Activated T-cell treated with anti-CD3 and anti-CD28 coated beads, Interleukin-2, amount 50 U/mL, for 72 hours (primary cell): ENCODE data around the gene GJC1. TPM values are rescaled to one million over a fixed set of nuclear protein-coding genes. Genes with fewer than 3 reads are reported as not detected.

Experiments
- ATAC-seq, 2 donors: fragments of 150-1000 bp; cut with Tn5 transposase; replicated peaks in 1 of 2; 2 replicates each; pipeline ENCODE4 v1.10.0; 2021; ENCODE audit warnings: moderate library complexity in 2 of 2, mild to moderate bottlenecking in 1 of 2
- DNase-seq, 2 donors: peaks; one replicate each; pipeline ENCODE4 v3.0.0; 2021 to 2022; ENCODE audit warnings: mixed read lengths in 1 of 2
- H3K27ac Mint-ChIP-seq: one replicate; pipeline ENCODE4 v1.8.0; 2022; ENCODE audit warnings: mild to moderate bottlenecking, moderate library complexity, mixed read lengths
- H3K27me3 Mint-ChIP-seq: one replicate; pipeline ENCODE4 v1.8.0; 2022; ENCODE audit warnings: low read depth, mixed read lengths
- H3K36me3 Mint-ChIP-seq, 2 donors: one replicate each; pipeline ENCODE4 v1.8.0; 2022; ENCODE audit warnings: mixed read lengths in 2 of 2, mild to moderate bottlenecking in 1 of 2; ENCODE audit not compliant: insufficient read depth in 2 of 2
- H3K4me1 Mint-ChIP-seq: one replicate; pipeline ENCODE4 v1.8.0; 2022; ENCODE audit warnings: low read depth, mixed read lengths
- H3K4me3 Mint-ChIP-seq, 2 donors: one replicate each; pipeline ENCODE4 v1.8.0; 2022; ENCODE audit warnings: mild to moderate bottlenecking in 2 of 2, mixed read lengths in 2 of 2, moderate library complexity in 2 of 2
- H3K9me3 Mint-ChIP-seq, 2 donors: one replicate each; pipeline ENCODE4 v1.8.0; 2022; ENCODE audit warnings: mixed read lengths in 2 of 2
- total RNA-seq, 2 donors: library from RNA; stranded (reverse); gene quantifications; one replicate each; pipeline ENCODE4 v1.2.3, GENCODE V29; 2022

GJC1 gene
- total RNA-seq, 2 donors from 2014 or later = 2.3 to 4.7 TPM

DNA sequence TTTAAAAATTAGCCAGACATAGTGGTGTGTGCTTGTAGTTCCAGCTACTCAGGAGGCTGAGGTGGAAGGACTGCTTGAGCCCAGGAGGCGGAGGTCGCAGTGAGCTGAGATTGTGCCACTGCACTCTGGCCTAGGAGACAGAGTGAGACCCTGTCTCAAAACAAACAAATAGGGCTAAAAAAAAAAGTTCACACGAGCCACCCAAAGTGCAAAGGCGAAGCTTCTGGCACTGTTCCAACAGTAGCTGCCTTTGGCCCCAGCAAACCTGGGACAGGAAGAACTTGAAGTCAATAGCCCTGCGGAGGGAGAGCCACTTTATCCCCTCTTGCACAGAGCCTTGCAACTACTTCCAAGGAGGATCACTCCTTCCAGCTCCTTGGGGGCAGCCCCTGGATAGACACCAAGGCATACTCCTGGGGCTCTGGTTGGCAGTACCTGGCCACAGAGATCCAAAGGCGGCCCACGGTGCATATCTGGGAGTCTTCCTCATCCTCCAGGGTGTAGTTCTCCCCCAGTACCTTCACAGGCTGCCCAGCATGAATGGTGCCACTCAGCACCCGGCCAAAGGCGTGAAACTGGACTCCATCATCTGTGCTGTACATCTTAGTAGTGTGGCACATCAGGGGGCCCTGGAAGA, 32.3 kb upstream of the GJC1 start:
- H3K4me3 Mint-ChIP-seq = no peak overlapping the region
- peaks cover 4 to 14% of the 10 kb centered on the region in 2 donors for H3K36me3 Mint-ChIP-seq

DNA sequence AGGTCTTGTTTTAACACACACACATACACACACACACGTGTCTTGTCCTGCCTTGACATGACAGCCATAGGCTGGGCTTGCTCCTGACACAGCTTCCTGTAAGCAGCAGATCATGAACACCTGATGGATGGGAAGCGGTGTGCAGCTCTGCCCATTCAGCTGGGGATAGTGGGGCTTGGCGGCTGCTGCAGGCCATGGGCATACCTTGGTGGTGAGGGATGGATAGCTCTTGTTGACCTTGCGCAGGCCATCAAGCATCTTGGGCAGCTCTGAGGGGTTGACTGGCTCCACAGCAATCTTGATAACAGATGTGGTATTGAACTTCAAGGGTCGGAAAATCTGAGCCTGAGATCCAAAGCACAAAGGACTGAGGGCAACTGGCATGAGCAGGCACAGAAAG, 29.6 kb upstream of the GJC1 start:
- no peak for ATAC-seq
- Mint-ChIP-seq H3K36me3 (peaks cover 3 to 18% of the 10 kb centered on the region in 2 donors), H3K27me3 (no peaks in the 10 kb centered on the region), H3K9me3 (no peaks in the 10 kb centered on the region), H3K4me1 (no peaks in the 10 kb centered on the region), H3K27ac (no peak overlapping the region), H3K4me3 (no peak overlapping the region)
- DNase-seq = no peak

More for the DNA sequence above, 32.3 kb upstream of the GJC1 start:
- DNase-seq = no peak
- Mint-ChIP-seq H3K9me3 (no peaks in the 10 kb centered on the region), H3K27me3 (no peaks in the 10 kb centered on the region), H3K27ac (no peak overlapping the region), H3K4me1 (no peaks in the 10 kb centered on the region)
- no peak for ATAC-seq

DNA sequence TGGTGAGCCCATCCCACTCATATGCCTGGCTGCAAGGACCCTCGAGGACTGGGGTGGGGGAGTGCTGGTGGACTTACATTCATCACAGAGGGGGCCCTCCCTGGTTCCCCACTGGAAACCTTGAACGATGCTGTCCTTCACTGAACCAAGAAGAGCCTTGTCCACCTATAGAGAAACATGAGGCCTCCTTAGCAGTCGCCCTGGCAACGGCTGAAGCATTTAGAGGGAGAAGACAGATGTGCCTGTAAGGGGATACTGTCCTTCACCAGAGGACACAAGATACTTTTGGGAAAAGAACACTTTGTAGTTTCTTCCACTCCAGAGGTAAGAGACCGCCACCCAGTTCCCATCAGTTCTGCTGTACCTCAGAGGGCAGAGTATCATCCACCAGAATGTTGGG, 24.1 kb upstream of the GJC1 start:
- Mint-ChIP-seq H3K4me3 (no peak overlapping the region), H3K27me3 (no peaks in the 10 kb centered on the region), H3K36me3 (peaks cover 4 to 18% of the 10 kb centered on the region in 2 donors), H3K9me3 (no peaks in the 10 kb centered on the region), H3K27ac (peak overlapping the region; percentile 45), H3K4me1 (no peaks in the 10 kb centered on the region)
- DNase-seq = no peak
- no peak for ATAC-seq

DNA sequence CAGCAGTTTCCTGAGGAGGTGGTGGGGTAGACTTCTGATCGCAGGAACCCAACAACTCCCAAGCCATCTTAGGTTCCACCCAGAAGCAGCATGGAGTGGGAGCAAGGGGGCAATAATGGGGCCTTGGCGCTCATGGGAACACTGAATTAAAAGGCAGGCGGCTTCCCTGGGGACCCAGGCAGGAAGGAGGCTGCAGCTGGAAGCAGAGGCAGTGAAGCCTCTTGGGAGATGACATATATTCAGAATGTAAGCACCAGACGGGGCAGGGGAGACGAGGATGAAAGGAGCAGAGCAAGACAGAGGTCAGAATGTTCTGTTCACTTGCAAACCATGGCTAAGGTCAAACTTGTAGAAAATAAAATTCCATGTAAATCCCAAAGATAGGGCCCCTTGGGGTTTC, 20.5 kb upstream of the GJC1 start:
- Mint-ChIP-seq H3K36me3 (peaks cover 3 to 16% of the 10 kb centered on the region in 2 donors), H3K9me3 (no peaks in the 10 kb centered on the region), H3K27ac (no peak overlapping the region), H3K27me3 (no peaks in the 10 kb centered on the region), H3K4me1 (no peaks in the 10 kb centered on the region), H3K4me3 (no peak overlapping the region)
- DNase-seq (no peak), ATAC-seq (no peak)

DNA sequence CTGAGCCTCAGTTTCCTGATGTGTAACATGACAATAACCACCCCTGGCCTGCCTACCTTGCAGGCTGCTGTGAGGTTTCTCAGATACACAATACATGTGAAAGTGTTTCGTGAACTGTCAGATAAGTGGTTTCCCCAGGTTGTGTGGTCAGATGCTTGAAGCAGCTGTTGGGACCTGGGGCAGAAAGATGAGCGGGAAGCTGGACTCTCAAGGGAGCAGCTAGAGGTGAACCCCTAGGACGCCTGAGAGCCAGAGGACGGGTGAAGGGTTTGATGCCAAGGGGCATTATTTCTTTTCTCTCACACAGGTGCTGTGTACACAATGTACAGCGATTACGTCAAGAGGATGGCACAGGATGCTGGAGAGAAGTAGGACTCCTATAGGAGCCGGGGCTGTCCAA, 19.9 kb upstream of the GJC1 start:
- no peak overlapping the region for H3K4me3 Mint-ChIP-seq
- no peaks in the 10 kb centered on the region for H3K27me3 Mint-ChIP-seq
- H3K9me3 Mint-ChIP-seq = no peaks in the 10 kb centered on the region
- H3K4me1 Mint-ChIP-seq = no peaks in the 10 kb centered on the region
- peaks cover 3 to 16% of the 10 kb centered on the region in 2 donors for H3K36me3 Mint-ChIP-seq
- no peak for DNase-seq
- no peak for ATAC-seq
- H3K27ac Mint-ChIP-seq = peak overlapping the region; percentile 51

DNA sequence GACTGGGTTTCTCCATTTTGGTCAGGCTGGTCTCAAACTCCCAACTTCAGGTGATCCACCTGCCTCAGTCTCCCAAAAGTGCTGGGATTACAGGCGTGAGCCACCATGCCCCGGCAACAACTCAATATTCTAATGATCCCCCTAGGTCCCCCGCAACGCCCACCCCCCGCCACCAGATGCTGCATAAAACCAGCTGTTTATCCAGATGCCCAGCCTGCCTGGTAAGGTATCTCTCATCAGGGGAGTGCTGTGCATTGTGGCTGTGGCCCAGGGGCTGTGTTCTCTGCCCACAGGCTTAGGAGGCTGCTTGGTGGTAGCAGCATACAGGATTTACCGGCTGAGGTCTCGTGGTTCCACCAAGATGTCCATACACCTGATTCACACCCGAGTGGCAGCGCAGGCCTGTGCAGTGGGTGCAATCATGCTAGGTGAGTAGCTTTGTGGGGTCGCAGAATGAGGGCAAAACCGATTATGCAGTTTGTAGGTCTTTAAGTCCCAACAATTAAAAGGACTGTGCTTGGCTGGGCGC, 18.9 kb upstream of the GJC1 start:
- H3K36me3 Mint-ChIP-seq = peaks cover 3 to 9% of the 10 kb centered on the region in 2 donors

DNA sequence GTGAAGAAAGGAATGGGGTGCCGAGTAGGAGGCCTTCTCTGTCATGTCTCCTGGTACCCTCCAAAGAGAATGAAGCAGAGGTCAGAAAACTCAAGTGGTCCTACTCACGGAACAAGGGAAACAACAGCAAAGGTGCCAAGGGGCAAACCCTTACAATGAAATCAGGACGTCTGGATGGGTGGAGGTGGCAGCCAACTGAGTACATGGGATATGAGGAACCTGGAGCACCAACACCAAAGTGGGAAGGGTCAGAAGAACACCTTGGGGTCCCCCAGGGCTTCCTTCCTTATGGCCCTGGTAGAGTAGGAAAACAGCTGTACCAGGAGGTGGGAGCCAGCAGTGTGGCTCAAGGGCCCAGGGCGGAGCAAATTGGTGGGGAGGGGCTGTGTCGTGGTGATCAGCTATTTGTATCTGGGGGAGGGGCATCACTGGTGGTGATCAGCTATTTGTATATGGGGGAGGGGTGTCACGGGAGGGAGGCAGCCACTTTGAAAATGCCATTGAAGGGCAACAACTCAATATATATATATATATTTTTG, 18.2 kb upstream of the GJC1 start:
- Mint-ChIP-seq H3K4me1 (no peaks in the 10 kb centered on the region), H3K36me3 (peaks cover 3 to 9% of the 10 kb centered on the region in 2 donors), H3K27me3 (no peaks in the 10 kb centered on the region), H3K9me3 (no peaks in the 10 kb centered on the region), H3K4me3 (no peak overlapping the region), H3K27ac (no peak overlapping the region)
- no peak for DNase-seq
- no peak for ATAC-seq

More for the DNA sequence above, 18.9 kb upstream of the GJC1 start:
- ATAC-seq (no peak), DNase-seq (no peak)
- Mint-ChIP-seq H3K27ac (no peak overlapping the region), H3K9me3 (no peaks in the 10 kb centered on the region), H3K4me1 (no peaks in the 10 kb centered on the region), H3K4me3 (no peak overlapping the region), H3K27me3 (no peaks in the 10 kb centered on the region)

DNA sequence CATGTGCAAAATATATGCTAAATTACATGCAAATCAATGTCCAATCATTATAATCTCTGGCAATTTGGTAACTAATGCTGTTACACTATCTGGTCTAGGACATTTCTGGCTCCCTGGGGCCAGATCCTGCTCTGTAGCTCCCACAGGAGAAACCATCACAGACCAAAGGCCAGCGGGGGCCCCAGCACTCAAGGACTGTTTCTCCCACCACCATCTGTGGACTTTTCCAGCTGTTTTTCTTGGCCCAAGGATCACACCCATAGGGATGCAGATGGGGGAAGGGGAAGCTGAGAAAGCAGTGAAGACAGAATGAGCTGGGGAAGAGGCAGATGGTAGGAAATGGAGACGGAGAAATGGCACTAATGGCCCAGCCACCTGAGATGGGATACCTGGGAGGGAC, 17.5 kb upstream of the GJC1 start, which contains the start of gene HIGD1B:
HIGD1B (plus strand) TSS at position 298 of the 400 bp plus-strand sequence. CDS start 270 bp downstream, outside the sequence.
- no peak within 1 kb of the TSS for H3K4me3 Mint-ChIP-seq
- peaks cover 3 to 9% of the 10 kb centered on the region in 2 donors for H3K36me3 Mint-ChIP-seq
- H3K27ac Mint-ChIP-seq = no peak within 1 kb of the TSS
- H3K4me1 Mint-ChIP-seq = no peaks in the 10 kb centered on the region
- DNase-seq (no peak), ATAC-seq (no peak)
- no peaks in the 10 kb centered on the region for H3K9me3 Mint-ChIP-seq
- no peaks in the 10 kb centered on the region for H3K27me3 Mint-ChIP-seq

DNA sequence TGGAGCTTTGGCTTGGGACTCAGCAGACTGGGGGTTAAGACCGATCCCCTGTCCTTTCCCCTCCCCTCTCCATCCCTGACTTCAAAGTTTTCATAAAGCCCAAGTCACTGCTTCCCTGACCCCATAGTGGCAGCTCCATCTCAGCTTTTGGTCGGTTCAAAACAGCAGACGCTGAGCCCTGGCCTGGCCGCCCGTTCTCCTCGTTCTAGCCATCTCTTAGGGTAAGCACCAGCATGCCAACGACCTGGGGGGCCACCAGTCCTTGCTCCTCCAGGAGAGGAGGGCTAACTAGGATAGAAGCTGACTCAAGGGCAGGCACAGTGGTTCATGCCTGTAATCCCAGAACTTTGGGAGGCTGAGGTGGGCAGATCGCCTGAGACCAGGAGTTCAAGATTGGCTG, 16.1 kb upstream of the GJC1 start:
- no peaks in the 10 kb centered on the region for H3K9me3 Mint-ChIP-seq
- DNase-seq (no peak), ATAC-seq (no peak)
- no peak overlapping the region for H3K4me3 Mint-ChIP-seq
- H3K27ac Mint-ChIP-seq = no peak overlapping the region
- H3K4me1 Mint-ChIP-seq = no peaks in the 10 kb centered on the region
- no peaks in the 10 kb centered on the region for H3K27me3 Mint-ChIP-seq
- peaks cover 0 to 5% of the 10 kb centered on the region in 2 donors for H3K36me3 Mint-ChIP-seq

DNA sequence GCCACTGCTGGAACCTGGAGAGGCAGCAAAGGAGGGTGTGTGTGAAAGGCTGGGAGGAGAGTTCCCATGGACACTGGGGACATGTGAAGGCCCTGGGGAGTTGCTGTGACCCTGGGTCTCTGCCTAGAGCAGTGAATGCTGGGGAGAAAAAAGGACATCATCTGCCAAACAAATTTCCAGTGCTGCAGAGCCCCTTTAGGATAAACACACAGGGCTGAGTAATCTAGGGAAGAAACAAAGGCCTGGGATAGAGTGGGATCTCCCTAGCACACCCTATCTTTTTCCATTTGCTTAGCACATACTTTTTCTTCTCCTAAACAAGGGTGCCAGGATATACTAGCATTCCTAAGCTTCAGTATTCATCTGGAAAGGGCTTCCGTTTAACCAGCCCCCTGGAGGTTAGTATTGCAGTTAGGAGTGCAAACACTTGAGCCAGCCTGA, 14.3 kb upstream of the GJC1 start:
- H3K27me3 Mint-ChIP-seq = no peaks in the 10 kb centered on the region
- no peak for DNase-seq
- ATAC-seq = no peak
- no peaks in the 10 kb centered on the region for H3K36me3 Mint-ChIP-seq
- H3K4me1 Mint-ChIP-seq = peaks cover 7% of the 10 kb centered on the region
- no peaks in the 10 kb centered on the region for H3K9me3 Mint-ChIP-seq
- no peak overlapping the region for H3K4me3 Mint-ChIP-seq
- no peak overlapping the region for H3K27ac Mint-ChIP-seq

DNA sequence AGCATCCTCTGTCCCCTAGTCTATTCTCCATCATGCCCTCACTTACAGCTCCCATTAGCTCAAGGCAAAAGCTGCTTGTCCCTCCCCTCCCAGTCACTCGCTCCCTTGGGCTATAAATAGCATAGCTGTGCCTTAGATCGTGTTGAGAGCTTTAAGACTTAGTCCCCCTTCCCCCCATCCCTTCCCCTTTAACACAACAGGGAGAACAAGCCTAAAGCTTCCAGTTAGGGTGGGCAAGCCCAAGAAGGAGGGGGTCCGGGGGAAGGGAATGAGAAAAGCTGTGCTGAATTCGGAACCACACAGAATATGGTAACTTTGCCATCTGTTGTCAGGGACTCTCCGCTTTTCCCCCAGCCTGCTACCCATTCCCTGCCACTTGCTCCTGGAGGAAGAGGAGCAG, 12.7 kb upstream of the GJC1 start:
- ATAC-seq = no peak
- Mint-ChIP-seq H3K27ac (no peak overlapping the region), H3K36me3 (no peaks in the 10 kb centered on the region), H3K9me3 (no peaks in the 10 kb centered on the region), H3K4me1 (peaks cover 7% of the 10 kb centered on the region), H3K4me3 (no peak overlapping the region), H3K27me3 (no peaks in the 10 kb centered on the region)
- no peak for DNase-seq

DNA sequence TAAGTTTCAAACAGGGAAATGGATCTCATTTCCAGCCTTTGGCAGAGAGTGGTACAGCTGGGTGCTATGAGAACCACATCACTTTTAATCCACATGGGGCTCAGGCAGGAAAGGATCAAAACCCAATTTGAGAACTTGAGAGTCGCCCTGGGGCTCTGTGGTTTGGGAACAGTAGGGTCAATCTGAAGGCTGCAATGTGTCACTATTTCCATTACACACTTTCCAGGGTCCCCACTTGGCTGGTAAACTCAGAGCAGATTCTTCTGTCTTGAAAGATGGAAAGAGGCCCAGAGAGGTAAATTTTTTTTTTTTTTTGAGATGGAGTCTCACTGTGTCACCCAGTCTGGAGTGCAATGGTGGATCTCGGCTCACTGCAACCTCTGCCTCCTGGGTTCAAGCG, 10.8 kb upstream of the GJC1 start:
- DNase-seq = no peak

DNA sequence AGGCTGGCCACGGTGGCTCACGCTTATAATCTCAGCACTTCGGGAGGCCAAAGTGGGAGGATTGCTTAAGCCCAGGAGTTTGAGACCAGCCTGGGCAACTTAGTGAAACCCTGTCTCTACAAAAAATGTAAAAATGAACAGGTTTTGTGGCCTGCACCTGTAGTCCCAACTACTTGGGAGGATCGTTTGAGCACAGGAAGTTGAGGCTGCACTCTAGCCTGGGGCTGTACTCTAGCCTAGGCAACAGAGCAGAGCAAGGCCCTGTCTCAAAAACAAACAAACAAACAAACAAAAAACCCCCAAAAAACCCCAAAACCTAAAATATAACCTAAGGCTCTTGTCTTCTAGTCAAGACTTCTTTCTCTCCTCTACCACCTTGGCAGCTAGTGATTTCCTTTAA, 10.2 kb upstream of the GJC1 start:
- H3K9me3 Mint-ChIP-seq = no peaks in the 10 kb centered on the region
- no peaks in the 10 kb centered on the region for H3K36me3 Mint-ChIP-seq
- no peaks in the 10 kb centered on the region for H3K27me3 Mint-ChIP-seq
- DNase-seq (no peak), ATAC-seq (no peak)
- H3K4me1 Mint-ChIP-seq = peaks cover 7% of the 10 kb centered on the region
- no peak overlapping the region for H3K27ac Mint-ChIP-seq
- H3K4me3 Mint-ChIP-seq = no peak overlapping the region

More for the DNA sequence above, 10.8 kb upstream of the GJC1 start:
- no peaks in the 10 kb centered on the region for H3K36me3 Mint-ChIP-seq
- no peaks in the 10 kb centered on the region for H3K9me3 Mint-ChIP-seq
- H3K4me3 Mint-ChIP-seq = no peak overlapping the region
- H3K4me1 Mint-ChIP-seq = peaks cover 7% of the 10 kb centered on the region
- peak in 1 of 2 donors; percentile 13 for ATAC-seq
- H3K27me3 Mint-ChIP-seq = no peaks in the 10 kb centered on the region
- no peak overlapping the region for H3K27ac Mint-ChIP-seq

DNA sequence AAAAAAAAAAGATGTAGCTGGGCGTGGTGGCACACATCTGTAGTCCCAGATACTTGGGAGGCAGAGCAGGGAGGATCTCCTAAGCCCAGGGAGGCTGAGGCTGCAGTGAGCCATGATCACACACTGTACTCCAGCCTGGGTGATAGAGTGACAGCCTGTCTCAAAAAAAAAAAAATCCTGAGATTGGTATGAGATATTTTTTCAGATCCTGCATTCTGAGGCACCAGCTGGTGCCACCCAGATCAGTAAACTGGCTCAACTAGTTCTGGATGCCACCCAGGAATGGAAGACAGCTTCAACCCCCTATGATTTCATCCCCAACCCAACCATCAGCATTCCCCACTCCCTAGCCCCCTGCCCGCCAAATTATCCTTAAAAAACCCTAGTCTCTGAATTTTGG, 7.1 kb upstream of the GJC1 start:
- peaks cover 7% of the 10 kb centered on the region for H3K4me1 Mint-ChIP-seq
- peaks cover 20% of the 10 kb centered on the region for H3K27me3 Mint-ChIP-seq
- no peaks in the 10 kb centered on the region for H3K36me3 Mint-ChIP-seq
- DNase-seq (no peak), ATAC-seq (no peak)
- H3K9me3 Mint-ChIP-seq = no peaks in the 10 kb centered on the region
- no peak overlapping the region for H3K27ac Mint-ChIP-seq
- no peak overlapping the region for H3K4me3 Mint-ChIP-seq
